ENCODE data around the gene FBXL20. TPM values are rescaled to one million over a fixed set of nuclear protein-coding genes. Genes with fewer than 3 reads are reported as not detected.
"Not testable (repeated sequence)": the region's sequence is repeated elsewhere in the genome, so short reads cannot be mapped to it uniquely, and the experiment has no call there.

The FBXL20 gene
- total RNA-seq, 1 experiment from 2014 or later, result 20.2 TPM

- ChIA-PET CTCF (no interaction called here), POLR2A (ENCODE audit: unreplicated experiment) (no interaction called here)
- H3K27ac ChIP-seq, result no peak overlapping the region
- H3K79me2 ChIP-seq (ENCODE audit: low read depth), result no peaks in the 10 kb centered on the region
- no peaks in the 10 kb centered on the region for H3K9me2 ChIP-seq (ENCODE audit: insufficient read depth)
- intact Hi-C loops (cut with micrococcal nuclease; ENCODE audit: unreplicated experiment), result no loop called here
- no peaks in the 10 kb centered on the region for H3K9me3 ChIP-seq (ENCODE audit: insufficient read depth, low read depth)
- DNase-seq, result no peak
- H2AFZ ChIP-seq, result no peak overlapping the region
- no peak overlapping the region for H3K4me3 ChIP-seq
- 0 out of 2 replicates have a peak, but pooled peaks cover 8% of the 10 kb centered on the region for H3K4me1 ChIP-seq (replicated peaks; ENCODE audit: insufficient read depth)
- no peaks in the 10 kb centered on the region for H3K27me3 ChIP-seq (ENCODE audit: insufficient read depth, low read depth)
- peaks cover 5% of the 10 kb centered on the region for H4K20me1 ChIP-seq (ENCODE audit: insufficient read depth)
- no TSS peak for BruUV-seq (replicated peaks)
- no peaks in the 10 kb centered on the region for H3K36me3 ChIP-seq (ENCODE audit: low read depth)
- TF ChIP-seq EZH2 (IDR thresholded peaks at IDR 0.05; ENCODE audit: low read depth), result no peak
- no peak for TF ChIP-seq CTCF (conservative IDR thresholded peaks at IDR 0.05)
- H3K4me2 ChIP-seq, result no peak overlapping the region
- H3F3A ChIP-seq (ENCODE audit: insufficient read depth, low read depth), result 0 out of 2 replicates have a peak, but pooled peaks cover 3% of the 10 kb centered on the region
These were observed 52.2 kb downstream of the FBXL20 start for GRCh38 chr17:39349246-39349645.

DNA sequence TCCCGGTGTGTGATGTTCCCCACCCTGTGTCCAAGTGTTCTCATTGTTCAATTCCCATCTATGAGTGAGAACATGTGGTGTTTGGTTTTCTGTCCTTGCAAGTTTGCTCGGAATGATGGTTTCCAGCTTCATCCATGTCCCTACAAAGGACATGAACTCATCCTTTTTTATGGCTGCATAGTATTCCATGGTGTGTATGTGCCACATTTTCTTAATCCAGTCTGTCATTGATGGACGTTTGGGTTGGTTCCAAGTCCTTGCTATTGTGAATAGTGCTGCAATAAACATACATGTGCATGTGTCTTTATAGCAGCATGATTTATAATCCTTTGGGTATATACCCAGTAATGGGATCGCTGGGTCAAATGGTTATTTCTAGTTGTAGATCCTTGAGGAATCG is 54.6 kb downstream of the FBXL20 start:
- POLR2A ChIA-PET (ENCODE audit: unreplicated experiment); H3K27me3 ChIP-seq (ENCODE audit: insufficient read depth, low read depth); H3K27ac ChIP-seq; H3K4me1 ChIP-seq (replicated peaks; ENCODE audit: insufficient read depth); H4K20me1 ChIP-seq (ENCODE audit: insufficient read depth); H2AFZ ChIP-seq; H3K36me3 ChIP-seq (ENCODE audit: low read depth); H3K4me2 ChIP-seq; H3F3A ChIP-seq (ENCODE audit: insufficient read depth, low read depth); H3K79me2 ChIP-seq (ENCODE audit: low read depth); H3K9me2 ChIP-seq (ENCODE audit: insufficient read depth); H3K4me3 ChIP-seq; intact Hi-C loops (cut with micrococcal nuclease; ENCODE audit: unreplicated experiment); BruUV-seq (replicated peaks); H3K9me3 ChIP-seq (ENCODE audit: insufficient read depth, low read depth); CTCF ChIA-PET; DNase-seq: not testable (repeated sequence)

GRCh38 chr17:39341541-39341940 is 59.9 kb downstream of the FBXL20 start:
- Histone ChIP-seq H3K4me2 (no peak overlapping the region), H2AFZ (no peak overlapping the region), H3K36me3 (ENCODE audit: low read depth) (no peaks in the 10 kb centered on the region), H3K9me3 (ENCODE audit: insufficient read depth, low read depth) (no peaks in the 10 kb centered on the region), H3K27me3 (ENCODE audit: insufficient read depth, low read depth) (no peaks in the 10 kb centered on the region), H3K9me2 (ENCODE audit: insufficient read depth) (no peaks in the 10 kb centered on the region), H3K4me3 (no peak overlapping the region), H4K20me1 (ENCODE audit: insufficient read depth) (peaks cover 5% of the 10 kb centered on the region; the same call in 1 of the 2 replicates), H3K4me1 (replicated peaks; ENCODE audit: insufficient read depth) (no peaks in the 10 kb centered on the region), H3F3A (ENCODE audit: insufficient read depth, low read depth) (no peaks in the 10 kb centered on the region), H3K27ac (no peak overlapping the region), H3K79me2 (ENCODE audit: low read depth) (no peaks in the 10 kb centered on the region)
- intact Hi-C loops (cut with micrococcal nuclease; ENCODE audit: unreplicated experiment), result no loop called here
- CTCF ChIA-PET, result no interaction called here
- no peak for DNase-seq
- no peak for TF ChIP-seq CTCF (conservative IDR thresholded peaks at IDR 0.05)
- TF ChIP-seq EZH2 (IDR thresholded peaks at IDR 0.05; ENCODE audit: low read depth), result no peak
- BruUV-seq (replicated peaks), result no TSS peak
- POLR2A ChIA-PET (ENCODE audit: unreplicated experiment), result interaction anchor here (0.6 kb wide), 1 partner anchor 105 kb away, joined by 4 read pairs; no protein-coding TSS in a partner anchor

- no peak overlapping the region for H3K4me2 ChIP-seq
- BruUV-seq (replicated peaks), result no TSS peak
- peaks cover 5% of the 10 kb centered on the region; the same call in 1 of the 2 replicates for H4K20me1 ChIP-seq (ENCODE audit: insufficient read depth)
- H3F3A ChIP-seq (ENCODE audit: insufficient read depth, low read depth), result no peaks in the 10 kb centered on the region
- no peaks in the 10 kb centered on the region for H3K9me3 ChIP-seq (ENCODE audit: insufficient read depth, low read depth)
- intact Hi-C loops (cut with micrococcal nuclease; ENCODE audit: unreplicated experiment), result no loop called here
- H2AFZ ChIP-seq, result no peak overlapping the region
- H3K27ac ChIP-seq, result no peak overlapping the region
- no peak overlapping the region for H3K4me3 ChIP-seq
- ChIA-PET CTCF (interaction anchor here (0.7 kb wide), 1 partner anchor 848 kb away, joined by 3 read pairs; no protein-coding TSS in a partner anchor), POLR2A (ENCODE audit: unreplicated experiment) (no interaction called here)
- no peaks in the 10 kb centered on the region for H3K79me2 ChIP-seq (ENCODE audit: low read depth)
- no peaks in the 10 kb centered on the region for H3K36me3 ChIP-seq (ENCODE audit: low read depth)
- no peaks in the 10 kb centered on the region for H3K4me1 ChIP-seq (replicated peaks; ENCODE audit: insufficient read depth)
- DNase-seq, result no peak
- no peaks in the 10 kb centered on the region for H3K27me3 ChIP-seq (ENCODE audit: insufficient read depth, low read depth)
- no peak for TF ChIP-seq EZH2 (IDR thresholded peaks at IDR 0.05; ENCODE audit: low read depth)
- TF ChIP-seq CTCF (conservative IDR thresholded peaks at IDR 0.05), result no peak
- H3K9me2 ChIP-seq (ENCODE audit: insufficient read depth), result no peaks in the 10 kb centered on the region
These were observed 60.7 kb downstream of the FBXL20 start for GRCh38 chr17:39340731-39341130.
